UCSD-AML1 (cell line): ENCODE results near the gene ROBO1.
"Not testable (repeated sequence)": the region's sequence is repeated elsewhere in the genome, so short reads cannot be mapped to it uniquely, and the experiment has no call there.

Source experiments
- DNase-seq: peaks from one replicate; lab custom pipeline; 2025; ENCODE audit not compliant: unreplicated experiment; lab: John Stamatoyannopoulos, UW

The ROBO1 gene

GRCh38 chr3:78887547-78888011, 880.2 kb downstream of the ROBO1 start:
- DNase-seq, result no peak

GRCh38 chr3:78887029-78887428, 880.8 kb downstream of the ROBO1 start:
- DNase-seq, result no peak

GRCh38 chr3:78884567-78884966, 883.2 kb downstream of the ROBO1 start:
- not testable (repeated sequence) for DNase-seq

- DNase-seq, result no peak
These were observed 885.5 kb downstream of the ROBO1 start for GRCh38 chr3:78882251-78882650.

- no peak for DNase-seq
These were observed 886.3 kb downstream of the ROBO1 start for GRCh38 chr3:78881501-78881900.

GRCh38 chr3:78880603-78881461, 887.0 kb downstream of the ROBO1 start:
- DNase-seq, result no peak

GRCh38 chr3:78879295-78879860, 888.4 kb downstream of the ROBO1 start:
- no peak for DNase-seq

- no peak for DNase-seq
These were observed 889.0 kb downstream of the ROBO1 start for GRCh38 chr3:78878789-78879188.

- no peak for DNase-seq
These were observed 889.8 kb downstream of the ROBO1 start for GRCh38 chr3:78878011-78878410.

GRCh38 chr3:78875851-78876250, 891.9 kb downstream of the ROBO1 start:
- DNase-seq, result no peak

- no peak for DNase-seq
These were observed 892.4 kb downstream of the ROBO1 start for GRCh38 chr3:78875436-78875835.

- no peak for DNase-seq
These were observed 894.2 kb downstream of the ROBO1 start for GRCh38 chr3:78873641-78874040.

- DNase-seq, result no peak
These were observed 895.6 kb downstream of the ROBO1 start for GRCh38 chr3:78872195-78872594.

- no peak for DNase-seq
These were observed 896.8 kb downstream of the ROBO1 start for GRCh38 chr3:78871048-78871447.

- no peak for DNase-seq
These were observed 897.3 kb downstream of the ROBO1 start for GRCh38 chr3:78870484-78870883.

- no peak for DNase-seq
These were observed 899.2 kb downstream of the ROBO1 start for GRCh38 chr3:78868570-78868969.

GRCh38 chr3:78867409-78868372, 900.1 kb downstream of the ROBO1 start:
- no peak for DNase-seq

GRCh38 chr3:78863306-78864203, 904.2 kb downstream of the ROBO1 start:
- DNase-seq, result no peak

GRCh38 chr3:78861156-78861555, 906.6 kb downstream of the ROBO1 start:
- no peak for DNase-seq

GRCh38 chr3:78860567-78860966, 907.2 kb downstream of the ROBO1 start:
- no peak for DNase-seq
